GM19468 (cell line): Measurements from ENCODE around the gene TLK2.

Experiments
- ATAC-seq: cut with Tn5 transposase; IDR thresholded peaks from one replicate; pipeline ENCODE4 v1.9.1; 2021; ENCODE audit warnings: mild to moderate bottlenecking, moderate library complexity, moderate number of reproducible peaks; ENCODE audit not compliant: unreplicated experiment; ENCODE audit errors: extremely low read depth

The TLK2 gene

DNA sequence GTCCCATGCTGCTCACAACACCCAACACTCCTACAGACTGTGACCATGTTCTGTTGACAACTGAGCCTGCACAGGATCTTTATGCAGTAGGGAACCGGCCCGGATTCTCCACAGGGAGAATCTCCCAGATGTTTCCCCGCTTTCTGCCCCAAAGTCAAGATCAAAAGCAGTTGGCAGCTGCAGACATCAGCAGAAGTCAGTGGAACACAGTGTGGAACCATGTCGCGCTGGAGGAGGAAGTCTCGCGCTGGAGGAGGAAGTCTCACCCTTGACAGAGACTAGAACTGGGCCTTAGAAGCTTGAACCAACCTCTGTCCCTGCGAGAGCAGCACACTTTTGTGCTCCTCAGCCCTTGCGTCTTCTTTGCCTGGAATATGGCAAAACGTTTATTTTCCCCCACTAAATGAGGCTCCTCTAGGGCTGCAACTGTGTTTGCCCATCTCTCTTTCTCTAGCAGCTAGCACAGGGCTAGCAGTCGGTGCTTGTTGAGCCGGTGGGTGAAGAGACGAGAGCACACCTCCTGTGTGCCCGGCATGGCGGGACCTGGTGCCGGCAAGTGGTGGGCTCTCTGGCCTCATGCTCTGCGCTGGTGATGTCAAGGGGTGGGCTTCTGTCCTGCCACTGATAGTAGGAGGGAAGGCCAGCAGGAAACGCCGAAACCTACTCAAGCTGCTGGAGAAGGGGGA, 146.7 kb downstream of the TLK2 start:
- ATAC-seq = no peak

DNA sequence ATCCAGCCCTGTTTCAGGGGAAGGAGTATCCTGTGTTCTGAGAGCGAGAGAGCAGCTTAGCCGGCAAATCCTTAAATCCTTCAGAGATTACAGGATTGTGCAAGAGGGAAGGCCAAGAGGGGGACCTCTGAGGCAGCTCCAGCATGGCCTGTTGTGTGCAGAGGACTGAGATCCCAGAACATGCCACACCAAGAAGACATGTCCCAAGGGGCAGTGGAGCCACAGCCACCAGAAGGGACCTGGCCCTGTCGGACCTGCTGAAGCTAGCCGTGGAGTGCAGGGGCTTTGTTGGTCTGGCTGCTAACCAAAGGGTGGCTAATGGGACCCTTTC, 147.2 kb downstream of the TLK2 start:
- no peak for ATAC-seq

DNA sequence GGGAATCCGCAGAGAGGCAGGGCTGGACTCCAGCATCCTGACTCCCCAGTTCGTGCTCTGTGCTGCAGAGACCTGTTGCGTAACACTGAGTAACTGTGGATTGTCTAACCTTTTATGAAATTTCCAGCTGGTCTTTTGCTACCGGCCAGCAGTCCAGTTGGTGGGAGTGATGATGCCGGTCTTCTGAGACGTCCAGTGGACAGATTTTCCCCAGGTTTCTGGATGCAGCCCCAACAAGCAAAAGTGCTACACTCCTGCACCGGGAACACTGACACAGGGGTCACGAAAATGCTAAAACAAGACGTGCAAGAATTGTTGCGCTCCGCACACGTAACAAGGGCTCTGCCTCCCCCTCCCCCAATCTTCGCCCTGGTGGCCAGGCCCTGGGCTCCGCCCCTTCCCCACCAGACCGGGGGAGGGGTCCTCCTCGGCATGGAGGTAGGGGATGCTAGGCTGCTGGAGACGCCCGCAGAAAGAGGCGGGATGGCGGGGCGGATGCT, 148.1 kb downstream of the TLK2 start:
- no peak for ATAC-seq

DNA sequence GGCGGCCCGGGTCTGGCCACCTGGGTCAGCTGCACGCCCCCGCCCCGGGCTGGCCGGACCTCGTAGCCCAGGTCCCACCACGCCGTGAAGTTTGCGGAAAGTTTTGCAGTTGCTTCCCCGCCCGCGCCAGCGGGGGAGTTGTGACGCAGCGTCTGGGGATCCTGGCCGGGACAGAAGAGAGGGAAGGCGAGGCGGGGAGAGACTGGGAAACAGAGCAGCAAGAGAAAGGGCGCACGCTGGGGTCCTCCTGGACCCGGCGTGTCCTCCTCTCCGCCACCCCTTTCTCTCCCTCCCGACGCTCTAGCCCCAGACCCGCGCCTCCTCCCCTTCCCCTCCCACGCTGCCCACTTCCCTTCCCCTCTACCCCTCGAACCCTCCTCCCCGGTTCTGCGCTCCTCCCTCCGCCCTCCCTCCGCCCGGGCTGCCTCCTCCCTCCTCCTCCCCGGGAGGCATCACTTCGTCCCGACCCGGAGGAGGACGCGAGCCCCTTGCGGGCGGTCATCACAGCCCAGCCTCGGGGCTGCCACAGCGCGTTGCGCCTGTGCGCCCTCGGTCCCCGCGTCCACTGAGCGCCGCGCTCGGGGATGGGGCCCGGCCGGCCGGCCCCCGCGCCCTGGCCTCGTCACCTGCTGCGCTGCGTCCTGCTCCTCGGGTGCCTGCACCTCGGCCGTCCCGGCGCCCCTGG, 148.7 kb downstream of the TLK2 start, which contains the start of gene MRC2:
TSS of gene MRC2 (plus strand) at position 452 of the 685 bp plus-strand sequence. CDS start at position 585, 133 bp downstream.
- ATAC-seq = no peak

DNA sequence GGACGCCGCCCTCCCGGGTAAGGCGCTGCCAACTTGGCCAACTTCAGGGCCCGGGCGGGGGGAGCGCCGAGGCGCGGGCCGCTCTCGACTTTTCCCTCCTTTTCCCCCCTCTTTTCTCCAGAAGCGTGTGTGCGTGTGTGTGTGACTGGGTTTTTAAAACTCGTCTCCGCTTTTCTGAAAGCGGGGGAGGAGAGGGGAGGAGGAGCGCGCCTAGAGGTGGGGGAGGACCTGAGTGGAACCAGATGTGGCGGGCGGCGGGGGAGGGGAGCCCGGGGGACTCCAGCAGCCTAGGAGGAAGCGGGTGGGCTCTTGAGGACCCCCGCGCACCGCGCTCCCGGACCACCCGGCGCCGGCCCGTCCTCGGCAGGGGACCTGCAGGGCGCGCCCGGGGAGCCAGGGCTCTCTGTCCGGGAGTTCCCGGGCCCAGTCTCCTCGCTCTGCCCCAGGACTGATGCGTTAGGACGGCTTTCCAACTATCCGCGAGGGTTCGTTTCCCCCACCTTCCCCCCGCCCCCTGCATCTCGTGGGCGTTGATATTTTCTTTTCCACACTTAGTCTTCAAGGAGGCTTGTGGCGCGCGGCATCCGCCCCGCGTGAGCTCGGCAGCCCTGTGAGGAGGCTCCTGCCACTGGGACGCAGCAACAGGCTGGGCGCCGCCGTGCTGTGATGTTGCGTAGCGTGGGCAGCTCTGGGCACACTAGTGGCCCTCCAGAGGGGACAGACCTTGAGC, 149.4 kb downstream of the TLK2 start:
- no peak for ATAC-seq

DNA sequence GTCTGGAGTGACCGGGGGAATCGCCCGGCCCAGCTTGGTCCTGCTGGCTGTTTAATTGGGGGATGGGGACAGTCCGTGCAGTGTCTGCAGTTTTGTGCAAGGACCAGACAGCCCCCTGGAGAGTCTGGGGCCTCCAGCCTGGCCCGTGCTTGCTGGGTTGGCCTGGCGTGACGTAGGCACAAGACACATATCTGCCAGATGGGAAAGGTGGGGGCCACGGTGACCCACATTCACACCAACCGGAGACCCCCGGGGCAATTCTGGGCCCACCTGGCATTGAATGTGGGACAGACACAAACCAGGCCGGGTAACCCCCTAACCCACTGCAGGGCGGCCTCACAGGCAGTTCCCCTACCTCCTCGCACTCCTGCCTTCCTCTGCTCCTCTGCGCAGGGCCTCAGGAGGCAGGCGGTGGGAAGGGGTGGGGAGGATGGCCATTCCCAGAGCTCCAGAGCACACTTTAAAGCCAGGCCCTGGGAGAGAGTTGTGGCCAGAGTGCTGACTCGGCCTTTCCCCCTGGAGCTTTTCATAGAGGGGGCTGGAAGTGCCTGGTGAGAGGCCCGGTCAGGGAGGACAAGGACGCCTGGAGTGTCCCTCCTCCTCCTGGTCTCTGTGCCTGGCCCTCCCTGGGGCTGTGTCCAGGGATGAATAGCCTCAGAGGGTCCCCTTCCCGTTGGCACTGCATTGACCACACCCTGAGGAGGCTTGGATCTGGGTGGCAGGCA, 150.4 kb downstream of the TLK2 start:
- no peak for ATAC-seq

DNA sequence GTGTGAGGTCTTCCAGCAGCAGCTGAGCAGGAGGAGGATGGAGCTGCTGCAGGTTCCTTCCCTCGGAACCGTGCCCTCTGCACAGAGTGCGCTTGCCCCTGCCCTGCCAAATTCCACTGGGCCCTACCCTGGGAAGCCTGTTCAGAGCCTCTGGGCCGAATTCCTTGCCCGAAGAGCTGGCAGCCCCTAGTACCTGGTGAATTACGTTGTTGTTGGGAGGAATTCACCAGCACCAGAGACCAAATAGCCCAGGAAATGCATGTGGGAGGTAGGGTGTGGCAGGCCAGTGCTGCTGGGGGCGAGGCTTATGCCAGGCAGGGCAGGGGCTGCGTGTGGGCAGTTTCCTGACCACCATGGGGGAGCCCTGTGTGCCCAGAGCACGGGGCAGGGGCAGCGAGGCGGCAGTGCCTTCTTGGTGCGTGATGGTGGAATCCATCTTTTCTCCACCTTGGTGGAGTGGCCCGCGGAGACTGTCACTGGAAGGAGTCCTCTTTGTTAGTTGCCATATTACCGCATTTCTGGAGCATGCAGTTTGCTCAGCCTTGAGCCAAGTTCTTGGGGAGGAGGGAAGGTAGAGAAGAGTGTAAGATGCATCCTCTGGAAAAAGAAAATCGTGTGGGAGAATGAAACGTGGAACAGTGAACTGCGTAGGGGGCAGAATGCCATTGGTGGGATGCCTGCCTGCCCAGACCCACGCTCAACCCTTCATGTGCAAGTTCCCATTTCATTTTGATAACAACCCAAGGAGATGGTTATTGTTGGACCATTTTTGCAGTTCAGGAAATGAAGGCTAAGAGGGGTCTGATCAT, 151.1 kb downstream of the TLK2 start:
- ATAC-seq = no peak

DNA sequence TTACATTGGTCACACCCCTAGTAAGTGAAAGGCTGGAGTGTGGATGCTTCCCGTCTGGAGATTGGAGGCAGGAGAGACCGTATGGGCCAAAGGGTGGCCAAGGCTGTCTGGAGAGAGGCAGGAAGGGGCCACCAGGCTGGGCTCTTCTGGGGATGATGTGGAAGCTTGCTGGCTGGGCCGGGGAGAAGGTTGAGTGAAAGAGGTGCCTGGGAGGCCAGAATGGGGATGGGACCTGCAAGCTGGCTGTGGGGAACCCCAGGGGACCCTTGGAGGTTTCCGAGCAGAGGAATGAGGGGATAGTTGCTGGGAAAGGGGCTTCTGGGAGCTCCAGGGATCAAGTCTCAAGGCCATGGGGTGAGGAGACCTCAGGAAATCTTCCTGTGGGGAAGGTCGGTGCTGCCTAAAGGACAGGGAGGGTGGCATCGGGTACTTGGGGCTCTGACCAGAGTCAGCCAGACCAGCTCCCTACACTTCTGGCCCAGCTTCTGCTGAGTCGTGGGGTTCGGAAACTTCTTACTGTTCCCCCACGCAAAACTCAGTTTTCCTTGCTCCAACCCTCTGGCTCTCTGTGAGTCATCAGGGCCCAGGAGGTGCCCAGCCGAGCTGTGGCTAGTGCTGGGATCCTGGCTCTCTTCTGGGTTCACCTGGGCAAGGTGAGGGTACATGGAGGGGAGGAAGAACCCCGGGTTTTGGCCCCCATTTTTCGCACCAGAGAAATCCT, 151.9 kb downstream of the TLK2 start:
- no peak for ATAC-seq

DNA sequence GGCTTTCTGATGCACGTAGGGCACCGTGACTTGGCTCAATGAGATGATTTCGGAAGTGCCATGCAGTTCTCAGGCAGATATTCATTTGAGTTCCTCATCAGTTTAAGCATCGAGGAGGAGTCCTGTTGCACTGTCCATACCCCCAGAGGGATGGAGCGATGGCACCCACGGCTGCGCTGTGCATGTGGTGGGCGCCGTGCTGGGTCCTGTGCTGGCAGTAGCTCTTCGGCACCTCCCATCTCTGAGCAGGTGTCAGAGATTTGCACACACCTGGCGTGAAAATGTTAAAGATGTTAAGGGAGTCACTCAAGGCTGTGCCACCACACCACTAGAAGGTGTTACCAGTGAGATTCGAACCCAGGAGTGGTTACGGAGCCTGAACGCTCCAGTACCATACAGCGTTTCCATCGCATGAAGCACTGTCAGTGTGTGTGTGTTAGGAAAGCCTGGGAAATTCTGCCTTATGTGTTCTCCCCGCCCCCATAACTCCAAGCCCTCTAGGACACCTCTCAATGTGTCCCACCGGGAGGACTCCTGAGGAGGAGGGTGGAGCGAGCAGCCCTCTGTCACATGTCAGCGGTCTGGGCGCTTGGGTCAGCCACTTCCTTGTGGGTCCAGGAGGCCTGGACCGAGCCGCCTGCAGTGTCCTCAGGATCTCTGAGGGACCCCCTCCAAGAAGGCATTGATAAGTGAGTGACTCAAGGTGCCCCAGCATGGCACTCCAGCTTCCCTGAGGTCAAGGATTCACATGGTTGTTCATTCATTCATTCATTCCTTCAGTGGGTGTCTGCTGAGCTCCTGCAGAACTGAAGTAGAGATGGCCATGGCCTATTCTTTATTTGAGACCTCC, 152.7 kb downstream of the TLK2 start:
- no peak for ATAC-seq

DNA sequence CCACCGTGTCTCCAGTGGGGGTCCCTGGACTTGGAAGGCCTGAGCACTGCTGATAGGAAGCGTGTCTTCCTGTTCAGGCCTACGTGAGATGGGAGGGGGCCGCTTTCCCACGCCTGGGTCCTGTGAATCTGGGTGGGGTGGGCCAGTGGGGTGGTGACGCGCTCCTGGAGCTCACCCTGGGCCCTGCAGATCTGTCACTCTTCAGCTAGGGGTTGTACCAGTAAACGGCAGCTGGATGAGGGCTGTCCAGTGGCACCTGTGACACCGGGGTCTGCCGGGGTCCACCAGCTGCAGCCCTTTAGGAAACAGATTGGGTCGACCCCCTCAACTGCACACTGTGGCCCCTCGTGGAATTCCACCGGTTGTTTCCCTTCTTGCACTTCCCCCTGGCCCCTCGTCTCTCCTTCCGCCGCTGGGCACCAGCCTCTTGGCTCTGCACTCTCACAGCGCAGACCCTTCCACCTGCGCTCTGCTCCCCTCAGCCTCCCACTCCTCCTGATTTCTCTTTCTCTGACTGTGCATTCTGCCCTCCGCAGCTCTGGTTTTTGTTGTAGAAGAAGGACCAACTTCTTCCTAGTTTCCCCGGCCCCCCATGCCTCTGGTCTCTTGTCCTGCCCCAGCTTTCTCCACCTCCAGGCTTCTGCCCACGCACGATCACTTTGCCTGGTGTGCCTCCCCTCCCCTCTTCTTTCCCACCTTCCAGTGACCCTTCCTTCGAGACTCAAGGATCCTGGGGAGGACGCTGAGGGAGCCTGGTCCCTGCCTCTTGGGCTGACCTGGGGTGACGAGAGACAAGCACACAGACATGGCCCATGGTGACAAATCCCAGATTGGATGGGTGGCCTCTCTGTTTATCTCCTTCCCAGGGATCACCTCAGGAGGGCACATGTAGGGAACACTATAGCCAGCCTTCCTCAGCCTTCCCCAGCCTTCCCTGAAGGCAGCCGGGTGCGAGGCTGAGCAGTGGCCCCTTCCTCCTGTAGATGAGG, 153.6 kb downstream of the TLK2 start:
- ATAC-seq = no peak

DNA sequence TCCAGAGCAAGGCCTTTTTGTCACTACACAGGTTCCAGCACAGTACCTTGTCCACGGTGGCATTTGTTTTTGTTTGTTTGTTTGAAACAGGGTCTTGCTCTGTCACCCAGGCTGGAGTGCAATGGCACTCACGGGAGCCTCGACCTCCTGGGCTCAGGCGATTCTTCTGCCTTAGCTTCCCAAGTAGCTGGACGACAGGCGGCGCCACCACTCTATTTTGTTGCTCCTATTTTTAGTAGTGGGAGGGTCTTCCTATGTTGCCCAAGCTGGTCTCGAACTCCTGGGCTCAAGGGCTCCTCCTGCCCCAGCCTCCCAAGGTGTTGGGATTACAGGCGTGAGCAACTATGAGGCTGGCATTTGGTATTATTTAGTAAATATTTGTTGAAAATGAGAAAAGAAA, 159.2 kb downstream of the TLK2 start:
- no peak for ATAC-seq

DNA sequence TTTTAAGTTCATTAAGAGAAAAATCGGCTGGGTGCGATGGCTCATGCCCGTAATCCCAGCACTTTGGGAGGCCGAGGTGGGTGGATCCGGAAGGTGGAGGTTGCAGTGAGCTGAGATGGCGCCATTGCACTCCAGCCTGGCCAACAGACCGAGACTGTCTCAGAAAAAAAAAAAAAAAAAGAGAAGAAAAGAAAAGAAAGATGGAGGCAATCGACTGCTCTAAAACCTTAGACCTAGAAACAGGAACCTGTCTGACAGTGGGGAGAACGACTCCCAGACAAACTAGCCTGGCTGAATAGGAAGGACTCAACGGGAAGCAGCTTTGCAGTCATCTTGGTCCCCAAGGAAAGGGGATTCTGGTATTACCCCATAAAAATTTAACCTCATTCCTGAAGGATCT, 162.5 kb downstream of the TLK2 start:
- ATAC-seq = no peak

DNA sequence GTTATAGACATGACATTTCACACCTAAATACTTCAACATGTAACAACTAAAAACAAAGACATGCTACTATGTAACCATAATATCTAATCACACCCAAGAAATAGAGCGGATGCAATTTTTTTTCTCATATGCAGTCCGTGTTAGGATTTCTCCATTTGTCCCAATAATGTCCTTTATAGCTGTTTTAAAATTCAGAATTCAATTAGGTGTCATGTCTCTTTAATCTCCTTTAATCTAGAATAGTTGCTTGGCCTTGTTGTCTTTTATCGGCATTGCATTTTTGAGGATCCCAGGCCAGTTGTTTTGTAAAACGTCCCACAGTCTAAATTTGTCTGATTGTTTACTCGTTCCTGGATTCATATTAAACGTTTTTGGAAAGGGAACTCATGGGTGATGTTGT, 163.3 kb downstream of the TLK2 start:
- ATAC-seq = no peak

DNA sequence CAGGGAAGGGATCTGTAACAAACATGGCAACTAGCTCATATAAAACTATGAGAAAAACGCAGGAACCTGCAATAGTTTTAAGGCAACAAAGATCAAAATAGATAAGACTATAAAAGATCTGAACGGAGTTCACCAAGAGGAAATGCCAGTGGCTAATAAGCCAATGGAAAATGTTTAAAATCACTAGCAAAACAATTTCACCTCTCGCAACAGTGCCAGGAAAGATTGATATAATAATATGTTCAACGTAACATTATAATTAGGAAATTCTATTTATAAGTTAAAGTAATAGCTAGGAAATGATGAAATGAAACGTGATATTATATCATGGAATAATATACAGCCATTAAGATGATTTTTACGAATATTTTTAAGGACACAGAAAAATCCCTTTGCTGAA, 164.9 kb downstream of the TLK2 start:
- ATAC-seq = no peak

DNA sequence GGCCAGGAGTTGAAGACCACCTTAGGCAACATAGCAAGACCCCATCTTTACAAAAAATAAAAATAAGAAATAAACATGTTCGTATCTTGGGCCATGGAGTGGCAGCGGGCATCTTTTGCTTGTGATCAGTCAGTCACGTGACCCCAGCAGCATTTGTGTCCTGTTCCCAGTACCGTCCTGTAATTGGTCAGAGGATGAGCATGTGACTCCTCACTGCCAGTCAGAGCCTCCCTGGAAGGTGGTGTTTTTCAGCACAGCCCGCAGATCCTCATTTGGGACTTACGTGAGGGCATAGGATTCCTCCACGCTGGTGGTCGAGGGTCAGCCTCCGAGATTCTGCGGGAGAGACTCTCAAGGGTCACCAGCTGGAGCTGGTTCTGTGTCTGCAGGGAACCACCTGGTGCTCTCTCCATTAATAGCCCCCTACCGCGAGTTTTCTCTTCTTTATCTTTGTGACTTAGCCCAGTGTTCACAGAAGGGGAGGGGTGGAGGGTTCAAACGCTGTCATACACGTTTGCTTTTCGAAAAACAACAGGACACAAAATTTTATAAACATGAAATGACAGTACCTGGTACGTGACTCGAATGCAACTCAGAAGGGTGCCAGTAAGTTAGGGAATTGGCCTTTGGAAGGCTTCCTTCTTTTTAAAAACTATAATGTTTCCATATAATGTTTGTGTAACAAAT, 166.0 kb downstream of the TLK2 start:
- no peak for ATAC-seq

DNA sequence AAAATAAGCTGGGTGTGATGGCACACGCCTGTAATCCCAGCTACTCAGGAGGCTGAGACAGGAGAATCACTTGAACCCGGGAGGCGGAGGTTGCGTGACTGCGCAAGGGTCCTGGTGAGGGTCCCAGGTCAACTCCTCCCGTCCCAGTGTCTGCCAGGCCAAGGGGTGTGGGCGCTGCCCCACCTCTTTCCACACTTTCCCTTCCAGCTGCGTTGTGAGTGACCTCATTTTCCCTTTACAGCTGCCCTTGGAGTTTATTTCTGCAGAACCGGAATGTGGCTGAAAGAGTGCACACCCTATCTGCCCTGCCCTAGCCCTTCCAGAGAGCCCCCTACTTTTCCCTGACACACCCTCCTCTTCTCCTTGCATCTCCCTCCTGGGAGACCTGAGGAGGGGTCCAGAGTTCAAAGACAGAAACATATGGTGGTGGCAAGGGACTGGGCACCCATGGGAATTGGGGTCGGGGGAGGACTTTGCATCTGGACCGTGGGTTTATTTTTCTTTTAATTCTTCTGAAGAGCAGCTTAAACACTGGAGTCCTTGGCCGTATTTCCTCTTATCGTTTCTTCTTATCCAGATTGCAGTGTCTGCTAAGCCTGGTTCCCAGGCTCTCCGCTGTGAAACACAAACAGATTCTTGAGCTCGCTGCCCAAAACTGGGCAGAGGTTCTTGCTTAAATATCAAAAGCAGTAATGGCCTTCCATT, 169.8 kb downstream of the TLK2 start:
- no peak for ATAC-seq
